DMS 273 (cell line): Measurements from ENCODE around the gene PKD1.

Experiments used
- DNase-seq: peaks from one replicate; lab custom pipeline; 2025; ENCODE audit not compliant: unreplicated experiment; lab: John Stamatoyannopoulos, UW

The PKD1 gene

DNA sequence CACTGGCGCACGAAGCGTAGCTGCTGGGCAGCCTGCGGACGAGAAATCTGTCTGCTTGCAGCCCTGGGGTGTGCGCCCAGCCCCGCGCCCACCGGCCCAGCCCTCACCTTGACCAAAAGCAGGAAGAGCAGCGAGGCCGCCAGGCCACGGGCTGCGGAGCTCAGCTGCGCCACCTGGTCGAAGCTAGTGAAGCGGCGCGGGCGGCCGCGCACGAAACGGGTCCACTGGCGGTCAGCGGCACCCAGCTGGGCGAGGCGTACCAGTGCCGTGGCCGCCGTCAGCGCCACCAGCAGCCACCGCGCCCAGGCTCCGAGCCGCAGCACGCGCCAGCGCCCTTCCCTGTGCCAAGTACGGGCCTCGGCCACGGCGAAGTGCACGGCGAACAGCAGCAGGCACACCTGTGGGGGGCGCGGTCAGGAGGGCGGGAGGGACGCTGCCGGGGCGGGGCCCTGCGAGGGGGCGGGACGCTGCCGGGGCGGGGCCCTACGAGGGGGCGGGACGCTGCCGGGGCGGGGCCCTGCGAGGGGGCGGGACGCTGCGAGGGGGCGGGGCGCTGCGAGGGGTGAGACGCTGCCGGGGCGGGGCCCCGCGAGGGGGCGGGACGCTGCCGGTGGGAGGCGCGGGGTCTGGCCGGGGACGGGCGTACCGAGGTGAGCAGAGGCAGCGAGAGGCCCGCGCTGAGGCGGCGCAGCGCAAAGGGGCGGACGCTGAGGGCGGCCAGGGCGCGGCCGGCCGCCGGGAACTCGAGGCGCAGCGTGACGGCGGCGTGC lies 44.7 kb downstream of the PKD1 start:
- DNase-seq, result no peak

DNA sequence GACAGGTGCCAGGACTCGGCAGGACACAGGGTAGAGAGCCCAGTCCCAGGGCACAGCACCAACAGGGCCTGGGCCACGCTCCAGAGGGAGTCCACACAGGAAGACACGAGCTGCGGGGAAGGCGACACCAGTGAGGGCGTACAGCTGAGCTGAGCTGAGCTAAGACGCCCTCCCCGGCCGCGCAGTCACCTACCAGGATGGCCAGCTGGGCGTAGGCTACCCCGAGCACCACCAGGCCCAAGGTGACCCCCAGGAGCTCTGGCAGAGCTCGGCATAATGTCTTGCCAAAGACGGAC lies 45.3 kb downstream of the PKD1 start:
- DNase-seq, result no peak

DNA sequence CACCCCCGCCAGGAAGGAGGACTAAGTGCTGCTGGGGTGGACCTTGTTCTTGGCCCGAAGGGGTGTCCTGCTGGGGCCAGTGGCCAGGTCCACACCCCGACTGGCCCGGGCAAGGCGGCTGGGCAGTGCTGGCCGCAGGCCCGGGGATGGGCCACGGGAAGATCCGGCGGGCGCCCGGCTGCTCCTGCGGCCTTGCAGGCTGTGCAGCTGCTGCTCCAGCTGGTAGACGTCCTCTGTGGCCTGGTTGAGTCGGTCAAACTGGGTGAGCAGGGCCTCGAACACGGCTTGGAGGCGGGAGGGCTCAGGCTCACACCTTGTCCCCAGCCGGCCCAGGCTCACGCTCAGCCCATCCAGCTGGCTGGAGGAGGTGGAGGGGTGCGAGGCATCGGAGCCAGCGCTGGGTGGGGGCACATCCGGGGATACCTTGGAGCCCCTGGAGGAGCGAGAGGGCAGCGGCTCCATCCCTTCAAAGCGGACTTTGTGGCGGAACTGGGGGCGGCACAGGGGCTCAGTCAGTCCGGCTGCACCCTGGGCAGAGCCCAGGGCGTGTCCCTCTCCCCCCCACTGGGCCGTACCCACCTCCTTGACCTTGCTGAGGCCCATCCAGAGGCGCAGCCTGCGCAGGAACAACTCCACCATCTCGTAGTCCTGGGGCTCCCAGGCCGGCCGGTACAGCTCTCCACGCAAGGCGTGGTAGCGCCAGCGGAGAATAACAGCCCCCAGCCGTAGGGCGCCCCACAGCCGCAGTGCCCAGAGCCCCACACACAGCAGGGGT lies 45.8 kb downstream of the PKD1 start:
- no peak for DNase-seq

DNA sequence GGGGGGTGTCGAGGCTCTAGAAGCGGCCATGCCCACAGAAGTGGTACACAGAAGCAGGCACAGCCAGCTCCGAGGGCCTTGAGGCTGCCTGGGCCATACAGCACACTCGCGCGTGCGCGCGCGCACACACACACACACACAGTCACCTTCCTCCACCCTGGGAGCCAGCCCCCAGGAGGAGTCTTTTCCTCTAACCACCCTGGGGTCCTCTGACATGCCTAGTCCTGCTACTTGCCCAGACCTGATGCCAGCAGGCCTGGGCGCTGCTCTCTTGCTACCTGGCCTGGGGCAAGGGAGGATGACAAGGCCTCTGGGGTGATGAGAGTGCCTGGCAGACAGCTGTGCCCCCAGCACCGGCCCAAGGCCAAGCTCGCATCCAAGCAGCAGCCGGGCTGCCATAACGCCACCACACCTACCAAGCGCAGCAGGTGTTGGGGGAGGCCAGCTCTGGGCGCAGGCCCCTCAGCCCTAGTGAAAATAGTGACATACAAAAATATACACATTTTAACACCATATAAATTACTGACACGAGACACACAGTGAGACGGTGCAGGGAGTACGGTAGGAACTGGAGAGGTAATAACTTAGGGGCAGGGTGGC lies 46.8 kb downstream of the PKD1 start:
- DNase-seq, result peak; percentile 53

DNA sequence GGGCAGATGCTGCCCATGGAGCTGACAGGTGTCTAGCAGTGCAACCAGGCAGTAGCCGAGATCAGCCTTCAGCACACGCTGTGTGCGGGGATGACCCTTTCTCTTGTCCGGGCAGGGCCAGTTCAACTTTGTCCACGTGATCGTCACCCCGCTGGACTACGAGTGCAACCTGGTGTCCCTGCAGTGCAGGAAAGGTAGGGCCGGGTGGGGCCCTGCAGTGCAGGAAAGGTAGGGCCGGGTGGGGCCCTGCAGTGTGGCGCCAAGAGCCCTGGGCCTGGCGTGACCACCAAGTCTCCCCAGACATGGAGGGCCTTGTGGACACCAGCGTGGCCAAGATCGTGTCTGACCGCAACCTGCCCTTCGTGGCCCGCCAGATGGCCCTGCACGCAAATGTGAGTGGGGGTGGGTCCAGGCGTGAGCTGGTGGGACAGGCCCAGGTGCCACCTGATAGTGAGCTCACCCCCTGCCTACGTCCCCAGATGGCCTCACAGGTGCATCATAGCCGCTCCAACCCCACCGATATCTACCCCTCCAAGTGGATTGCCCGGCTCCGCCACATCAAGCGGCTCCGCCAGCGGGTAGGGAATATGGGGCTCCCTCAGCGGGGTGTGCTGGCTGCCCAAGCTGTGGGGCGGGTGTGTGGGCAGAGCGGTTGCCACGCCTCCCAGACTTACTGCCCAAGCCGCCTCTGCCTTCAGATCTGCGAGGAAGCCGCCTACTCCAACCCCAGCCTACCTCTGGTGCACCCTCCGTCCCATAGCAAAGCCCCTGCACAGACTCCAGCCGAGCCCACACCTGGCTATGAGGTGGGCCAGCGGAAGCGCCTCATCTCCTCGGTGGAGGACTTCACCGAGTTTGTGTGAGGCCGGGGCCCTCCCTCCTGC lies 47.7 kb downstream of the PKD1 start:
- peak; percentile 52 for DNase-seq

DNA sequence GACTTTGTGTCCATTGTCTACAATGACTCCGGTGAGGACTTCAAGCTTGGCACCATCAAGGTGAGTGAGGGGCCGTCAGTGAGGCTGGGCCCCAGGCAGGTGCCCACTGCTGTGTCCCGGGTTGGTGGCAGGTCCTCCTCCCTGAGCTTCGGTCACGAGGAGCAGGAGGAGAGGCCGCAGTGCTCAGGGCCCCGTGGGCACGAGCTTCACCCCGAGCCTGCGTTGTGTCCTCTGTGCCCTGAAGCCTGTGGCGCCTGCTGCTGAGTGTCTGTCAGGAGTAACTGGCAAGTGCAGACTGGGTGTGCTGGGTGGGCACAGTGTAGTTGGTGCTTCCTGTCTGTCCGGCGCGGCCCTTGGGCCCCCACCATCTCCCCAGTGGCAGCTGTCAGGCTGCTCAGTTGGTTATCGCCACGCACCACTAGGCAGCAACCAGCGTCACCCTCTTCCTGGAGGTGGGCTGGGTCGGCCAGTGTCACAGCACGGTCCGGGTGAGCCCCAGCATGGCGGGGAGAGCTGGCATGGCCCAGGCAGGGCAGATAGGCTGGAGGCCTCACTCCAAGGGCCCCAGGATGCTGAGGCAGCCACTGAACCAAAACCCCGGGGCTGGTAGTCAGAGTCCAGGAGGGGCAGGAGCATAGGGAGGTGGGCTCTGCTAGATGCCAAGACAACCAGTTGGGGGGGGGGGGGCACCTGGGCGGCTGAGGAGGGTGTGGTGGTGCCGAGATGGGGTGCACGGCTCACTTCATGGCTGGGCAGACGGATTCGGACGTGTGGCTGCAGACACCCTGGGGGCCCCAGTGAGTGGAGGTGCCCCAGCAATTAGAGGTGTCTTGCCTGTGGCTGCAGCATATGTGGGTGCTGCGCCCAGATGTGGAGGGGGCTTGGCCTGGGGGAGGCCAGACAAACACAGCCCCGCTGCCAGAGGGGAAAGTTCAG lies 48.6 kb downstream of the PKD1 start:
- DNase-seq, result no peak

DNA sequence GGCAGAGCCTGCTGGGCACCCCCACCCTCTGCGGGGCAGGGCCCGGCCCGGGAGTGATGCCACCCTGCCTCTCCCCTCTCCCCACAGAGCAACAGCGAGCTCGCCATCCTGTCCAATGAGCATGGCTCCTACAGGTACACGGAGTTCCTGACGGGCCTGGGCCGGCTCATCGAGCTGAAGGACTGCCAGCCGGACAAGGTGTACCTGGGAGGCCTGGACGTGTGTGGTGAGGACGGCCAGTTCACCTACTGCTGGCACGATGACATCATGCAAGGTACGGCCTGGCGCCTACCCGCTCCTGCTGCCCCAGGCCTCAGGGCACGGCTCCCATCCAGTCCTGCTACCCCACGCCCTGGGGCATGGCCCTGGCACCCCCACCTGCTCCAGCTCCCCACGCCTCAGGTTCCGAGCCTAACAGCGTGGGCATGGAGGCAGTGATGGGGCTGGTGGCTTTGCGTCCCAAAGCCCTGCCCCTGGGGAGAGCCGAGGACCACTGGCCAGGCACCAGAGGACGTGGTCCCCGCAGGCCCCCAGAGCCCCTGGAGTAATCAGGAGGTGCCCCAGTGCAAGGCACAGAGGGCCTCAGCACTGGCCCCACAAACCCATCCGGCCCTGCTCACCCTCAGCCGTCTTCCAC lies 49.5 kb downstream of the PKD1 start:
- no peak for DNase-seq

DNA sequence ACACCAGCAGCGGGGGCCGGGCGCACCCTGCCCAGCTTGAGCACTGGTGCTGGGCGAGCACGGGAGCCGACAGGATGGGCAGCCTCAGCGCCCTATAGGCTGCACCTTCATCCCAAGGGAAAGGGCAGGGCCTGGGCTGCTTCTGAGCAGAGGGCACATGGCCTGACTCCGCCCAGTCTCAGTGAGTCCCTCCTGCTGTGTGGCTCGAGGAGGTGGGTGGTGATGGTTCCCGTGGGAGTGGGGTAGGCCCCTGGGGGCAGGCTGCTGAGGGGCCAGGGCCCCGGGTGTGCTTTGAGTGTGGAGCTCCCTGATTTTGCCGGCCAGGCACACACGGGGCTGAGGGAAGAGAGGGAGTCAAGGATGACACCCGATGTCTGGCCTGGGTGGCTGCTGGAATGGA lies 50.0 kb downstream of the PKD1 start:
- DNase-seq, result peak; percentile 44

DNA sequence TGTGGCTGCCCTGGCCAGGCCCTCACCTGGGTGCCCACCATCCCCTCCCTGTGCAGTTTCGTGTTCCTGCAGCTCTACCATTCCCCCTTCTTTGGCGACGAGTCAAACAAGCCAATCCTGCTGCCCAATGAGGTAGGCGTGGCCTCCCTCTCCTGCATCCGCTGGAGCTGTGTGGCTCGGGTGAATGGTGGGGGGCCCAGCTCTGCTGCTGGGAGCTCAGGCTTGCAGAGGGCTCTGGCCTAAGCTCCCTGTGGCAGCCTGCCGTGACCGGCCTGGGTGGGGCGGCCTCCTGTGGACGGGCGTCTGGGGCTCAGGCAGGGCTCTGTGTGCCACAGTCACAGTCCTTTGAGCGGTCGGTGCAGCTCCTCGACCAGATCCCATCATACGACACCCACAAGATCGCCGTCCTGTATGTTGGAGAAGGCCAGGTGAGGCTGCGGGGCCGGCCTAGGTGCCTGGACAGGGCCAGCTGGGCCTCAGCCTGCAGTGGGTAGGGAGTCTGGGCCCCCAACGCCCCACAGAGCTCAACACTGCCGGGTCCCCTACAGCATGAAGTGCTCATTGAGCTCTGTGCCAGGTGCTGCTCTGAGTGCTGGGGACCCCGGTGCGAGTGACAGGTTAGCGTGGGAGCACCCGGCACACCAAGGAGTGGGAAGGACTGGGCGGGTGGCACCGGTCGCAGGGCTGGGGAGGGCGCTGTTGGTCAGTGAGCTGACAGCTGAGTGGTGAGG lies 50.6 kb downstream of the PKD1 start:
- peak; percentile 36 for DNase-seq

DNA sequence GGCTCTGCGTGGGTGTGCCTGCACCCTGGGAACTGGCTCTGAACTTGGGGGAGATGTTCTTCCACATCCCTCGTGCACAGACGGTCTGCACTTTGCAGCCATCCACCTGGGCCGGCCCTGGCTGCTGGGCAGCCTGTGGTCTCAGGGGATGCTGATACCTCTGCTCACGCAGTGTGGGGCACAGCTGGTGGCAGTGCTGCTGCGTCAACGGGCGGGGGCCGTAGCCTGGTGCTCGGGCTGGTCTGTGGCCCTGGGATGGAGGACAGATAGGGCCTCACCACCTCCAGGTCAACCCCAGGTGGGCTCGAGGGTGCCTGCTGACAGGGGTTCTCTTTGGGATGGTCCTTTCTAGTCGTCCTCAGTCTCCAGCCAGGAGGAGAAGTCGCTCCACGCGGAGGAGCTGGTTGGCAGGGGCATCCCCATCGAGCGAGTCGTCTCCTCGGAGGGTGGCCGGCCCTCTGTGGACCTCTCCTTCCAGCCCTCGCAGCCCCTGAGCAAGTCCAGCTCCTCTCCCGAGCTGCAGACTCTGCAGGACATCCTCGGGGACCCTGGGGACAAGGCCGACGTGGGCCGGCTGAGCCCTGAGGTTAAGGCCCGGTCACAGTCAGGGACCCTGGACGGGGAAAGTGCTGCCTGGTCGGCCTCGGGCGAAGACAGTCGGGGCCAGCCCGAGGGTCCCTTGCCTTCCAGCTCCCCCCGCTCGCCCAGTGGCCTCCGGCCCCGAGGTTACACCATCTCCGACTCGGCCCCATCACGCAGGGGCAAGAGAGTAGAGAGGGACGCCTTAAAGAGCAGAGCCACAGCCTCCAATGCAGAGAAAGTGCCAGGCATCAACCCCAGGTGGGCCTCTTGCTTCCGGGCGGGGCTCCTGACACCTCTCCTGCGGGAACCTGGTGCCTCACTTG lies 51.6 kb downstream of the PKD1 start:
- no peak for DNase-seq

DNA sequence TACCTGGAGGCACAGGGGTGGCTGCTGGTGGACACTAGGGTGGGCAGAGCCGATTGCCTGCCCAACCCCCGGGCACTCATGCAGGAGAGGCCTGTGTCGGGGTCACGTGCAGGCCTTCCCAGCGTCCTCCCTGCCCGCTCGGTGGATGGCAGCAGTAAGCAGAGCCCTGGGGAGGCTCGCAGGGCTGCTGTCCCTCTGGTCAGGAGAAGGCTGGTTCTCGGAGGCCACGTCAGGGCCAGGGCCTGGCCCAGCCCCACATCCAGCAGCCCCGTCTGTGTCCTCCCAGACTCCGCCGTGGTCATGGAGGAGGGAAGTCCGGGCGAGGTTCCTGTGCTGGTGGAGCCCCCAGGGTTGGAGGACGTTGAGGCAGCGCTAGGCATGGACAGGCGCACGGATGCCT lies 52.3 kb downstream of the PKD1 start:
- no peak for DNase-seq

DNA sequence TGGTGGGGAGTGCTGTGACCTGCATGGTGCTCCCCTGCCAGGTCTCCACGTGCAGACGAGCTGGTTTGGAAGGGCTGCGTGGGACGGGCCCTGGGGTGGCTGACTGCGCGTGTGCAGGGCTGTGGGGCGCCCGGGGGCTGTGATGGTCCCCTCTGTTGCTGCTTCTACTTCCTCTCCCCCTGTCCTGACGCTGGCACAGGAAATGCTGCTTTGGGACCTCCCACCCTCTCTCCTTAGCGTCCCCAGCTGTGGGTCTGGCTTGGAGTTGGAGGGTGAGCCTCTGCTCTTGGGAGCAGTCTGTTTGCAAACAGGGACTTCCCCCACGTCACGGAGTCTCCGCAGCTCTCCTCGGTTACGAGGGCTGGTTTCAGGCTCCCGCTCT lies 52.7 kb downstream of the PKD1 start:
- DNase-seq, result no peak

DNA sequence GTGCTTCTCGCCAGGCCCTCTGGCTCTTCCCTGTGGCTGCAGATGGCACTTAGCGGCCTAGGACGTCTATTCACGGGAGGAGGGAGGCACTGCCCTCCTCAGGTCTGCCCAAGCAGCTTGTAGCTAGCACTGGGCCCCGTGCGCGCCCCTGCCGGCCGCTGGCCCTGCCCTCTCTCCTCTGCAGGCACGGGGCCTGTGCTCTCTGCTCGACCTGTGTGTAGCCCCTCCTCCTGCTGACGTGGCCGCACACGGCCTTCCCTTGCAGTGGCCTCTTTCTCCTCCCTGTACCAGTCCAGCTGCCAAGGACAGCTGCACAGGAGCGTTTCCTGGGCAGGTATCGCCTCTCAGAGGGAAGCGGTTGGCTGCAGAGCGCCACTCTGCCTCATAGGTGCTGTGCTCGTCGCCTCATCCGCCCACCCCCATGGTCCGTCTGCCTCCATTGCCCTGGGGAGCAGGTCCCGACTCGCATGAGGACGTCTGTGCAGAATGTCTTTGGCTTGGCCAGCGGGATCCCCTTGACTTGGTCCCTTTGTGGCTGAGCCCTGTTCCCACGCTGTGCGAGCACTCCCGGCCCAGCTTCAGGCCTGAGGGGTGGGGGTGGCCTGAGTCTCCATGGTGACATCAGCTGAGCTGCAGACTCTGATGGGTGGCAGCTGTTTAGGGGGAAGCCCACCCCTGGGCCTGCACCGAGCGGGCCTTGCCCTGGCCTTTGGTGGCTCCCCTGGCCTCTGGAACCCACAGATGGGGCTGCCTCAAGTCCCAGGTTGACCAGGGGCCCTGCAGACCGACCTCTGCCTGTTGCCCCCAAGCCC lies 53.3 kb downstream of the PKD1 start:
- DNase-seq, result peak; percentile 59

DNA sequence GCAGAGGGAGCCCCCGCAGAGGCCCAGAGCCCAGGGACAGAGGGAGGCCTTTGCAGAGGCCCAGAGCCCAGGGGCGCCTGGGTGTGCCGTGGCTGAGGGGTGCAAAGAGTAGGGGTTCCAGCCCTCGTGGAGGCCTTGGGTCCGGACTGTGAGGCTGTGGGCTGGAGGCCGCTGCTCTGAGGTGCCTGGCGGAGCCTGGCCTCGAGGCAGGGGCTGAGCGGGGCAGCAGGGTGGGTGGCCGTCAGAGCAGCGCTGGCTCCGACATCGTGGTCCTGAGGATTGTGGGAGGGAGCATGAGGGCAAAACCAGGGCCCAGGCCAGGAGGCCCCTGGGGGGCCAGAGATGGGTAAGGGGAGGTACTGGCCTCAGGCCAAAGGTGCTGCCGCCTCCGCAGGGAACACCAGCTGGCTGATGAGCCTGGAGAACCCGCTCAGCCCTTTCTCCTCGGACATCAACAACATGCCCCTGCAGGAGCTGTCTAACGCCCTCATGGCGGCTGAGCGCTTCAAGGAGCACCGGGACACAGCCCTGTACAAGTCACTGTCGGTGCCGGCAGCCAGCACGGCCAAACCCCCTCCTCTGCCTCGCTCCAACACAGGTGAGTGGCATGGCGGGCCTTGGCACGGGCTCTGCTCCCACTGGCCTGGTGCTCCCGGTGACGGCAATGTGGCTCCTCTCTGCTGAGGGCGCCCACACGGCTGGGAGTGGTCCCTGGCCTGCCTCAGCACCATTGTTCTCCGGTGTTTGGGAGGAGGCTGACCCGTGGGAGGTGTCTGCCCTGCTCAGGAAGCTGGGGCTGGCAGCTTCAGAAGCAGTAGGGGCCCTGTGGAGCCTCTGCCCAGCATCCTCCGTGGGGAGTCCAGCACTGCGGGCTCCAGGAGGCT lies 54.3 kb downstream of the PKD1 start:
- peak; percentile 43 for DNase-seq

DNA sequence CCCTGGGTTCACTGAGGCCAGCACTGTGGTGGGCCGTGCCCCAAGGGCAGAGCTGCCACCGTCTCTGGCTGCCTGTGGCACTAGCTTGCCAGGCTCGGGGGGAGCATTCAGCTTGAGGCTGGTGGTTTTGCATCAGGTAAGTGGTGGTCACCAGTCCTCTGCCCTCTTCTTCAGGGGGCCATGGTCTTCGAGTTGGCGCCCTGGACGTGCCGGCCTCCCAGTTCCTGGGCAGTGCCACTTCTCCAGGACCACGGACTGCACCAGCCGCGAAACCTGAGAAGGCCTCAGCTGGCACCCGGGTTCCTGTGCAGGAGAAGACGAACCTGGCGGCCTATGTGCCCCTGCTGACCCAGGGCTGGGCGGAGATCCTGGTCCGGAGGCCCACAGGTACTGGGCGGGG lies 55.7 kb downstream of the PKD1 start:
- DNase-seq, result no peak

DNA sequence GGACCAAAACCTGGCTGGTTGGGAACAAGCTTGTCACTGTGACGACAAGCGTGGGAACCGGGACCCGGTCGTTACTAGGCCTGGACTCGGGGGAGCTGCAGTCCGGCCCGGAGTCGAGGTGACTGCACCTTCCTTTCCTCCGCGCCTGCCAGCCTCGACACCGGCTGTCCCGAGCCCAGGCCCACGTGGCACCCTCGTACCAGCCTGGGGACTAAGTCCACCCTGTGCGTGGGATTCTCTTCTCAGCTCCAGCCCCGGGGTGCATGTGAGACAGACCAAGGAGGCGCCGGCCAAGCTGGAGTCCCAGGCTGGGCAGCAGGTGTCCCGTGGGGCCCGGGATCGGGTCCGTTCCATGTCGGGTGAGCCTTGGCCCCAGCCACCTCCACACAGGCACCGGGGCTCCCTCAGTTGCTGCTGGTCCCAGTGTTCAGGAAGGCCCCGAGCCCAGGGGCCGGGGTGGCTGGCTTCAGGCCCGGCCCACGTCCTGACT lies 56.3 kb downstream of the PKD1 start:
- DNase-seq, result no peak
